ENCODE results near the gene CAMK1G. TPM values are rescaled to one million over a fixed set of nuclear protein-coding genes. Genes with fewer than 3 reads are reported as not detected.

The CAMK1G gene
- total and polyA plus RNA-seq, 9 of the 15 experiments (the other 6 are each of a cell fraction or from before 2014, with no cell fraction given), result not detected

DNA sequence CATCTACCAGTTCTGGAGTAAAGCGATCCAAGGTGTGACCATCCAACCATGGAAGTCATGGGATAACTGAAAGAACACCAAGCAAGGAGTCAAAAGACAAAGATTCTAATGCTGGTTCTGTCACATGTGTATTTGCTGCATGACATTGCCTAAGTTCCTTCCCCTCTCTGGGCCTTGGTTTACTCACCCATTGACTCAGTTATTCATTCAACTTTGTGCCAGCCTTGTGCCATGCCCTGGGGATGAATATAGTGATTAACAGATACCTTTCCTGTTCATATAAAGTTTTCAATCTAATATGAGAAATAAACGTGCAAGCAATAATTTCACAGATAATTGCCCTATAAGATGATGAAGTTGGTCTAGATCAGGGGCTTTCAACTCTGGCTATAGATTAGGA lies 33.0 kb upstream of the CAMK1G start:
- FAIRE-seq, result no peak
- no peak for ATAC-seq
- no peaks in the 10 kb centered on the region for H4K20me1 ChIP-seq (replicated peaks; ENCODE audit: control insufficient read depth, insufficient read depth, low read length)
- no peak overlapping the region for H3K9ac ChIP-seq (ENCODE audit: insufficient read depth in 1 of 2, low read depth in 2 of 2, low read length in 2 of 2)
- no peaks in the 10 kb centered on the region for H3K9me1 ChIP-seq (ENCODE audit: control insufficient read depth, insufficient read depth, low read length)
- H3K4me3 ChIP-seq, result no peak overlapping the region
- in situ Hi-C loops (cut with MboI), result no loop called here
- no peaks in the 10 kb centered on the region for H3K36me3 ChIP-seq (ENCODE audit: control insufficient read depth, insufficient read depth, low read length)
- intact Hi-C loops (cut with micrococcal nuclease), result no loop called here
- ChIA-PET CTCF (ENCODE audit: low intra/inter-chr PET ratio) (no interaction called here), POLR2A (no interaction called here)
- no TSS peak for BruUV-seq (replicated peaks)
- H3K79me2 ChIP-seq (ENCODE audit: control insufficient read depth, insufficient read depth, low read length), result no peaks in the 10 kb centered on the region
- no peaks in the 10 kb centered on the region for H3K4me1 ChIP-seq (replicated peaks in 1 of 2; ENCODE audit: control insufficient read depth in 2 of 2, insufficient read depth in 2 of 2, low read length in 2 of 2)
- no peak for DNase-seq (ENCODE audit: extremely low read depth in 1 of 4, low spot score in 3 of 4)
- WGBS (ENCODE audit: insufficient coverage, low coverage, missing lambda C conversion rate), result 0% methylated on average over 2 of the region's 2 CpGs
- no peaks in the 10 kb centered on the region for H3K27me3 ChIP-seq (ENCODE audit: control insufficient read depth in 2 of 2, insufficient read depth in 2 of 2, low read length in 2 of 2)
- no peak overlapping the region for H3K27ac ChIP-seq (ENCODE audit: extremely low read depth, low read depth, low read length)
- H3K4me2 ChIP-seq (ENCODE audit: insufficient read depth, low read length), result no peak overlapping the region
- no peaks in the 10 kb centered on the region for H3K9me3 ChIP-seq (replicated peaks; ENCODE audit: control insufficient read depth, insufficient read depth, low read depth, low read length)
- H2AFZ ChIP-seq (ENCODE audit: low read depth, low read length), result no peak overlapping the region
- no peak for TF ChIP-seq TAF9B (IDR thresholded peaks at IDR 0.05; ENCODE audit: partially characterized antibody)
- TF ChIP-seq SIRT6 (IDR thresholded peaks at IDR 0.05; ENCODE audit: low read depth, low read length), result no peak
- TF ChIP-seq ZBED1 (IDR thresholded peaks at IDR 0.05), result no peak
- no peak for TF ChIP-seq DACH1 (IDR thresholded peaks at IDR 0.05; ENCODE audit: partially characterized antibody)
- no peak for TF ChIP-seq ZKSCAN3 (CRISPR knock-in tag; IDR thresholded peaks at IDR 0.05)
- TF ChIP-seq, protein P1, sequence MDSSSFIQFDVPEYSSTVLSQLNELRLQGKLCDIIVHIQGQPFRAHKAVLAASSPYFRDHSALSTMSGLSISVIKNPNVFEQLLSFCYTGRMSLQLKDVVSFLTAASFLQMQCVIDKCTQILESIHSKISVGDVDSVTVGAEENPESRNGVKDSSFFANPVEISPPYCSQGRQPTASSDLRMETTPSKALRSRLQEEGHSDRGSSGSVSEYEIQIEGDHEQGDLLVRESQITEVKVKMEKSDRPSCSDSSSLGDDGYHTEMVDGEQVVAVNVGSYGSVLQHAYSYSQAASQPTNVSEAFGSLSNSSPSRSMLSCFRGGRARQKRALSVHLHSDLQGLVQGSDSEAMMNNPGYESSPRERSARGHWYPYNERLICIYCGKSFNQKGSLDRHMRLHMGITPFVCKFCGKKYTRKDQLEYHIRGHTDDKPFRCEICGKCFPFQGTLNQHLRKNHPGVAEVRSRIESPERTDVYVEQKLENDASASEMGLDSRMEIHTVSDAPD (CRISPR knock-in tag; IDR thresholded peaks at IDR 0.05), result no peak
- no peak for TF ChIP-seq PCBP1 (IDR thresholded peaks at IDR 0.05; ENCODE audit: low read depth, low read length, poor library complexity, severe bottlenecking)
- no peak for TF ChIP-seq ZC3H11A (IDR thresholded peaks at IDR 0.05; ENCODE audit: low read depth, low read length)
- TF ChIP-seq, protein P2, sequence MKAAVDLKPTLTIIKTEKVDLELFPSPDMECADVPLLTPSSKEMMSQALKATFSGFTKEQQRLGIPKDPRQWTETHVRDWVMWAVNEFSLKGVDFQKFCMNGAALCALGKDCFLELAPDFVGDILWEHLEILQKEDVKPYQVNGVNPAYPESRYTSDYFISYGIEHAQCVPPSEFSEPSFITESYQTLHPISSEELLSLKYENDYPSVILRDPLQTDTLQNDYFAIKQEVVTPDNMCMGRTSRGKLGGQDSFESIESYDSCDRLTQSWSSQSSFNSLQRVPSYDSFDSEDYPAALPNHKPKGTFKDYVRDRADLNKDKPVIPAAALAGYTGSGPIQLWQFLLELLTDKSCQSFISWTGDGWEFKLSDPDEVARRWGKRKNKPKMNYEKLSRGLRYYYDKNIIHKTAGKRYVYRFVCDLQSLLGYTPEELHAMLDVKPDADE (conservative IDR thresholded peaks at IDR 0.05; ENCODE audit: control insufficient read depth, low read depth, low read length), result no peak
- no peak for TF ChIP-seq KLF13 (tag; IDR thresholded peaks at IDR 0.05; ENCODE audit: borderline replicate concordance, low read depth)
- TF ChIP-seq, protein P3, sequence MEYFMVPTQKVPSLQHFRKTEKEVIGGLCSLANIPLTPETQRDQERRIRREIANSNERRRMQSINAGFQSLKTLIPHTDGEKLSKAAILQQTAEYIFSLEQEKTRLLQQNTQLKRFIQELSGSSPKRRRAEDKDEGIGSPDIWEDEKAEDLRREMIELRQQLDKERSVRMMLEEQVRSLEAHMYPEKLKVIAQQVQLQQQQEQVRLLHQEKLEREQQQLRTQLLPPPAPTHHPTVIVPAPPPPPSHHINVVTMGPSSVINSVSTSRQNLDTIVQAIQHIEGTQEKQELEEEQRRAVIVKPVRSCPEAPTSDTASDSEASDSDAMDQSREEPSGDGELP (CRISPR knock-in tag; IDR thresholded peaks at IDR 0.05; ENCODE audit: borderline replicate concordance), result no peak
- TF ChIP-seq FOXP1 (CRISPR knock-in tag; IDR thresholded peaks at IDR 0.05), result no peak
- TF ChIP-seq, protein P4, sequence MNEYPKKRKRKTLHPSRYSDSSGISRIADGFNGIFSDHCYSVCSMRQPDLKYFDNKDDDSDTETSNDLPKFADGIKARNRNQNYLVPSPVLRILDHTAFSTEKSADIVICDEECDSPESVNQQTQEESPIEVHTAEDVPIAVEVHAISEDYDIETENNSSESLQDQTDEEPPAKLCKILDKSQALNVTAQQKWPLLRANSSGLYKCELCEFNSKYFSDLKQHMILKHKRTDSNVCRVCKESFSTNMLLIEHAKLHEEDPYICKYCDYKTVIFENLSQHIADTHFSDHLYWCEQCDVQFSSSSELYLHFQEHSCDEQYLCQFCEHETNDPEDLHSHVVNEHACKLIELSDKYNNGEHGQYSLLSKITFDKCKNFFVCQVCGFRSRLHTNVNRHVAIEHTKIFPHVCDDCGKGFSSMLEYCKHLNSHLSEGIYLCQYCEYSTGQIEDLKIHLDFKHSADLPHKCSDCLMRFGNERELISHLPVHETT (CRISPR knock-in tag; conservative IDR thresholded peaks at IDR 0.05 in 1 of 2, IDR thresholded peaks at IDR 0.05 in 1 of 2), result no peak
- no peak for TF ChIP-seq NCOA1 (IDR thresholded peaks at IDR 0.05; ENCODE audit: low read depth)
- TF ChIP-seq, protein P5, sequence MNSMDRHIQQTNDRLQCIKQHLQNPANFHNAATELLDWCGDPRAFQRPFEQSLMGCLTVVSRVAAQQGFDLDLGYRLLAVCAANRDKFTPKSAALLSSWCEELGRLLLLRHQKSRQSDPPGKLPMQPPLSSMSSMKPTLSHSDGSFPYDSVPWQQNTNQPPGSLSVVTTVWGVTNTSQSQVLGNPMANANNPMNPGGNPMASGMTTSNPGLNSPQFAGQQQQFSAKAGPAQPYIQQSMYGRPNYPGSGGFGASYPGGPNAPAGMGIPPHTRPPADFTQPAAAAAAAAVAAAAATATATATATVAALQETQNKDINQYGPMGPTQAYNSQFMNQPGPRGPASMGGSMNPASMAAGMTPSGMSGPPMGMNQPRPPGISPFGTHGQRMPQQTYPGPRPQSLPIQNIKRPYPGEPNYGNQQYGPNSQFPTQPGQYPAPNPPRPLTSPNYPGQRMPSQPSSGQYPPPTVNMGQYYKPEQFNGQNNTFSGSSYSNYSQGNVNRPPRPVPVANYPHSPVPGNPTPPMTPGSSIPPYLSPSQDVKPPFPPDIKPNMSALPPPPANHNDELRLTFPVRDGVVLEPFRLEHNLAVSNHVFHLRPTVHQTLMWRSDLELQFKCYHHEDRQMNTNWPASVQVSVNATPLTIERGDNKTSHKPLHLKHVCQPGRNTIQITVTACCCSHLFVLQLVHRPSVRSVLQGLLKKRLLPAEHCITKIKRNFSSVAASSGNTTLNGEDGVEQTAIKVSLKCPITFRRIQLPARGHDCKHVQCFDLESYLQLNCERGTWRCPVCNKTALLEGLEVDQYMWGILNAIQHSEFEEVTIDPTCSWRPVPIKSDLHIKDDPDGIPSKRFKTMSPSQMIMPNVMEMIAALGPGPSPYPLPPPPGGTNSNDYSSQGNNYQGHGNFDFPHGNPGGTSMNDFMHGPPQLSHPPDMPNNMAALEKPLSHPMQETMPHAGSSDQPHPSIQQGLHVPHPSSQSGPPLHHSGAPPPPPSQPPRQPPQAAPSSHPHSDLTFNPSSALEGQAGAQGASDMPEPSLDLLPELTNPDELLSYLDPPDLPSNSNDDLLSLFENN (IDR thresholded peaks at IDR 0.05; ENCODE audit: low read depth in 2 of 2, low read length in 2 of 2), result no peak
